Measurements from ENCODE around the gene IFT43. TPM values are rescaled to one million over a fixed set of nuclear protein-coding genes. Genes with fewer than 3 reads are reported as not detected.

Gene IFT43
- total RNA-seq, 1 donor from 2014 or later, result 15.8 TPM

DNA sequence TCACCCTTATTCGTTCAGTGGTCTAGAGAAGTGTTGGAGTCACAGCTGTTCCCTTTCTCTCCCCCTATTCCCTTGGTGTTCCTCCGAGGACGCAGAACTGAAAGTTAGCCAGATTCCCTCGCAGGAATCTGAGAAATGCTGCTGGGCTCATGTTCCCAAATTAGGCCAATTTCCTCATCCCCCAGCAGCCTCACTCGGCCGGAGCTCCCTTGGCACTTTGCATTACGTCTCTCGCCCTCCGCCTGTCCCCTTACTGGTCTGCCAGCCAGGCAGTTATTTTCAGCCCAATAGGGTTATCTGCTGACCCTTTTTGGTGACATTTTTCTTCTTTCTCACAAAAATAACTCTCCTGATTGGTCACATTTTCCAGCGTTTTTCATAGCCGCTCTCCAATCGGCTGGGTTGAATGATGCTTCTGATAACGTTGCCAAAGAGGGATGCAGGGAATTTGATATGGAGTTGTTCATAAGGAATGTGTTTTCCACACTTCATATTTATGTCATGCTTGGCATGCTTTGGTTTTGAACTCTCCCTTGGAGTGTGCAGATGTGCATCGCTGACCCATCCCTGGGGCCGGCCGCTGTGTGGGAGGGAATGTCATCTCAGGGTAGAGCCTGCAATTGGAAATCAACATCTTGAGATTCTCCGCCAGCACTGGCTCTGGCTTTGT, 9.9 kb downstream of the IFT43 start:
- H3K4me1 Mint-ChIP-seq, result peaks cover 4% of the 10 kb centered on the region
- H3K27ac Mint-ChIP-seq, result no peak overlapping the region
- POLR2A ChIA-PET, result no interaction called here
- H3K27me3 Mint-ChIP-seq, result no peaks in the 10 kb centered on the region
- no peak overlapping the region for H3K4me3 Mint-ChIP-seq
- CTCF ChIA-PET, result no interaction called here
- H3K9me3 Mint-ChIP-seq, result no peaks in the 10 kb centered on the region
- TF ChIP-seq, protein P1, sequence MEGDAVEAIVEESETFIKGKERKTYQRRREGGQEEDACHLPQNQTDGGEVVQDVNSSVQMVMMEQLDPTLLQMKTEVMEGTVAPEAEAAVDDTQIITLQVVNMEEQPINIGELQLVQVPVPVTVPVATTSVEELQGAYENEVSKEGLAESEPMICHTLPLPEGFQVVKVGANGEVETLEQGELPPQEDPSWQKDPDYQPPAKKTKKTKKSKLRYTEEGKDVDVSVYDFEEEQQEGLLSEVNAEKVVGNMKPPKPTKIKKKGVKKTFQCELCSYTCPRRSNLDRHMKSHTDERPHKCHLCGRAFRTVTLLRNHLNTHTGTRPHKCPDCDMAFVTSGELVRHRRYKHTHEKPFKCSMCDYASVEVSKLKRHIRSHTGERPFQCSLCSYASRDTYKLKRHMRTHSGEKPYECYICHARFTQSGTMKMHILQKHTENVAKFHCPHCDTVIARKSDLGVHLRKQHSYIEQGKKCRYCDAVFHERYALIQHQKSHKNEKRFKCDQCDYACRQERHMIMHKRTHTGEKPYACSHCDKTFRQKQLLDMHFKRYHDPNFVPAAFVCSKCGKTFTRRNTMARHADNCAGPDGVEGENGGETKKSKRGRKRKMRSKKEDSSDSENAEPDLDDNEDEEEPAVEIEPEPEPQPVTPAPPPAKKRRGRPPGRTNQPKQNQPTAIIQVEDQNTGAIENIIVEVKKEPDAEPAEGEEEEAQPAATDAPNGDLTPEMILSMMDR (IDR thresholded peaks at IDR 0.05), result no peak
- no peak for ATAC-seq (ENCODE audit: low read depth)
- no peak for DNase-seq
- intact Hi-C loops (cut with micrococcal nuclease), result no loop called here
- peaks cover 56% of the 10 kb centered on the region for H3K36me3 Mint-ChIP-seq (ENCODE audit: low read depth)

DNA sequence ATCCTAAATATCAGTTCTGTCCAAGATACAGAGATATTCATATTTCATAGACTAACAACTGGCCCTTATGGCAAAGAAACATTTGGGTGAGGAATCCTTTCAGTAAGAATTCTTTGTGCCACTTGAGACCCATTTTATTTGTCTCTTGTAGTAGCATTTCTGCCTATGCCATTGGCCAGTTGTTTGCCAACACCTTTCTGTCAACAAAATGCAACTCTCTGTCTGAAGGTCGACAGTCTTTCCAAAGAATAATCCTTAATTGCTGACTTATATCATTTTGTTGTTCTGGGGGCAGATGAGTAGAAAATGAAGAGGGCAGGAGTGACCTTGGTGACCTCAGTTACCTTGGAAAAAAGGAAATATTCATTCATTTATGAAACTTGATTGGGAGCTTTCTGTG, 10.9 kb downstream of the IFT43 start:
- no peak overlapping the region for H3K4me3 Mint-ChIP-seq
- H3K27me3 Mint-ChIP-seq, result no peaks in the 10 kb centered on the region
- no peaks in the 10 kb centered on the region for H3K9me3 Mint-ChIP-seq
- ChIA-PET CTCF (no interaction called here), POLR2A (no interaction called here)
- intact Hi-C loops (cut with micrococcal nuclease), result no loop called here
- H3K4me1 Mint-ChIP-seq, result peaks cover 4% of the 10 kb centered on the region
- DNase-seq (no peak), ATAC-seq (ENCODE audit: low read depth) (no peak)
- TF ChIP-seq, protein P1 (IDR thresholded peaks at IDR 0.05), result no peak
- H3K36me3 Mint-ChIP-seq (ENCODE audit: low read depth), result peaks cover 63% of the 10 kb centered on the region
- H3K27ac Mint-ChIP-seq, result no peak overlapping the region

DNA sequence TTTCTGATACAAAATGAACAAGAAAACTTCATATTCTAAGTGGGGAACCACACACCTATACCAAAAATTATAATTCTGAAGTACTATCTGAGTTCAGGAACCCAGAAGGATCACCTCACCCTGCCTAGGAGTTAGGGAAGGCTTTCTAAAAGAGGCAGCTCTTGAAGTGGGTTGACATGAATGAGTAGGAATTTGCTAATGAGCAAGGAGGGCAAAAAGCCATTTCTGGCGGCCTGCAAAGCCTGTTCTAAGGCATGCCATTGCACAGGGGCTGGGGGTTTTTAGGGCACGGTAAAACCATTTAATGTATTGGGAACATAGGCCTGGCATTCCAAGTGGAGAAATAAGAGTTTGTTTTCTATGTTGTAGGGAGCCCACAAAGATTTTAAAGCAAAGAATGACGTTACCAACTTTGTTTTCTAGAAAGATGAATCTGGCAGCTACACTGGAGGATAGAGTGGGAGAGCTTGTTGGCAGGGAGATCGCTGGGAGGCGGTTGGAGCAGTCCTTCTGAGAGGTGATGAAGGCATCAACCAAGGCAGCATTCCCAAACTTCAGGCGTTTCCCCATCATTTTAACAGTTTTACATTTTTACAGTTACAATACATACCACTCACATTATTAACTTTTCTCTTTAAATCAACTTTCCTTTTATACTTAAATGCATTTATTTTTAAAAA, 14.1 kb downstream of the IFT43 start:
- TF ChIP-seq, protein P1 (IDR thresholded peaks at IDR 0.05), result no peak
- ChIA-PET CTCF (no interaction called here), POLR2A (interaction anchor here (0.5 kb wide), 1 partner anchor 874 kb away, joined by 4 read pairs; no protein-coding TSS in a partner anchor)
- no peak for ATAC-seq (ENCODE audit: low read depth)
- Mint-ChIP-seq H3K27me3 (no peaks in the 10 kb centered on the region), H3K9me3 (peaks cover 5% of the 10 kb centered on the region), H3K4me3 (no peak overlapping the region), H3K36me3 (ENCODE audit: low read depth) (peaks cover 73% of the 10 kb centered on the region), H3K4me1 (no peaks in the 10 kb centered on the region), H3K27ac (no peak overlapping the region)
- no peak for DNase-seq
- intact Hi-C loops (cut with micrococcal nuclease), result no loop called here

DNA sequence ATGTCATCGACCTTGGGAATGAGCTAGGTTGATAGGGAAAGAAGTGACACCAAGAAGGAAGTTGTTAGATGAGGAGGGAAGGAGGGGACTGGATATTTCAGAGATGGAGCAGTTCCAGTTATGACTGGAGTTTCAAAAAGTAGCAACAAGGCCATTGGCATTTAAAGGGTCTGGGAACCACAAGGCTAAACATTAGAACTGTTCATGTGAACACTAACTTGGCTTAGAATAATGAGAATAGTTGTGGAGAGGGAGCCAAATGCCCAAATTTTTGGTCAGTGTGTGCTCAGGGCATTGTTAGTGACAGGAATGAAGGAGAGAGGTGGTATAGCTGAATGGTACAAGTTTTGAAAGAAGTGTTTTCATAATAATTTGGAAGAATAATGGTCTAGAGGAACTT, 16.8 kb downstream of the IFT43 start:
- CTCF ChIA-PET, result no interaction called here
- H3K4me3 Mint-ChIP-seq, result no peak overlapping the region
- POLR2A ChIA-PET, result no interaction called here
- no peak overlapping the region for H3K27ac Mint-ChIP-seq
- intact Hi-C loops (cut with micrococcal nuclease), result no loop called here
- H3K4me1 Mint-ChIP-seq, result no peaks in the 10 kb centered on the region
- no peaks in the 10 kb centered on the region for H3K27me3 Mint-ChIP-seq
- peaks cover 13% of the 10 kb centered on the region for H3K9me3 Mint-ChIP-seq
- no peak for DNase-seq
- H3K36me3 Mint-ChIP-seq (ENCODE audit: low read depth), result peaks cover 75% of the 10 kb centered on the region
- TF ChIP-seq, protein P1 (IDR thresholded peaks at IDR 0.05), result no peak
- ATAC-seq (ENCODE audit: low read depth), result no peak

DNA sequence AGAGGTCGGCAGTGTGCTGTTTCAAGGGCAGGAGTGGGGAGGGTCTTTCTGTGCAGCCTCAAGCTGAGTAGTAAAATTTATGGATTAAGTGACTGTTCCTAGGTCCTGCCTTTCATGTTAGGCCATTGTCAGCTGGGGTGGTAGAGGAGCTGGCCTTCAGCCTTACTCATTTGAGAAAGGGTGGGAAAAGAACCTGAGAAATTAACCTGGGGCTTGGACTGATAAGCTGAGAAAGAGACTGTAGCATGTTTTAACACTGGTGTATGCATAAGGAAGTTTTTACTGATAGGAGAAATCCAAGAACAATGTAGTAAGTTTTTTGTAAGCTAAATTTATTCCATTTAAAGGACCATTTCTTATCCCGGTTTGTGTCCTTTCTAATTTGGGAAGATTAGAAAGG, 20.7 kb downstream of the IFT43 start:
- Mint-ChIP-seq H3K36me3 (ENCODE audit: low read depth) (peaks cover 60% of the 10 kb centered on the region), H3K4me3 (no peak overlapping the region), H3K27ac (no peak overlapping the region), H3K27me3 (no peaks in the 10 kb centered on the region), H3K4me1 (no peaks in the 10 kb centered on the region), H3K9me3 (peaks cover 13% of the 10 kb centered on the region)
- POLR2A ChIA-PET, result no interaction called here
- intact Hi-C loops (cut with micrococcal nuclease), result no loop called here
- CTCF ChIA-PET, result interaction anchor here (0.6 to 0.8 kb wide), 2 partner anchors 24 to 702 kb away, joined by 3 to 4 read pairs; no protein-coding TSS in a partner anchor
- TF ChIP-seq, protein P1 (IDR thresholded peaks at IDR 0.05), result no peak
- ATAC-seq (ENCODE audit: low read depth), result no peak
- DNase-seq, result no peak

Measured in activated B cell treated with CpG ODN at 0.5 μM for 24 hours (primary cell).